IMR-90 (cell line): ENCODE results near the gene CCN2. TPM values are rescaled to one million over a fixed set of nuclear protein-coding genes. Genes with fewer than 3 reads are reported as not detected.

Source experiments
- ATAC-seq: fragments of 200-7000 bp; cut with Tn5 transposase; 2 replicates; pipeline ENCODE4 v1.9.1; 2020; ENCODE audit warnings: low read depth, mild to moderate bottlenecking, moderate library complexity
- BruUV-seq: library from RNA; stranded (reverse); fragments of 400-500 nt; replicated peaks from 2 replicates; lab custom pipeline; 2021; lab: Mats Ljungman, UMichigan
- CTCF ChIA-PET: fragments of 300-600 bp; formaldehyde crosslinking; extraction: SDS; loops from one replicate; lab custom pipeline; 2021; ENCODE audit warnings: antibody characterized with exemption; lab: Yijun Ruan, JAX
- POLR2A ChIA-PET: fragments of 300-600 bp; sonication (Branson Sonifier 250); formaldehyde crosslinking; loops from one replicate; lab custom pipeline; 2022; ENCODE audit warnings: antibody characterized with exemption; ENCODE audit not compliant: unreplicated experiment; lab: Charles Lee
- DNase-seq: peaks from one replicate; pipeline ENCODE4 v3.0.0; 2013
- H2AFZ ChIP-seq: replicated peaks from 2 replicates; pipeline ENCODE3; 2013; ENCODE audit warnings: low read length, mild to moderate bottlenecking; ENCODE audit not compliant: poor library complexity
- H2AK5ac ChIP-seq: 2 replicates; pipeline ENCODE4 v1.6.1; 2013; ENCODE audit warnings: low read depth, low read length, inconsistent platforms
- H2AK9ac ChIP-seq: replicated peaks from 2 replicates; pipeline ENCODE3; 2013; ENCODE audit warnings: mild to moderate bottlenecking, low read depth, low read length, moderate library complexity; ENCODE audit not compliant: poor library complexity
- H2BK120ac ChIP-seq: 2 replicates; pipeline ENCODE4 v1.6.1; 2013; ENCODE audit warnings: low read depth, low read length, inconsistent platforms
- H2BK15ac ChIP-seq: 3 replicates; pipeline ENCODE4 v1.6.1; 2013; ENCODE audit warnings: low read depth, low read length, inconsistent platforms
- H2BK20ac ChIP-seq: 2 replicates; pipeline ENCODE4 v1.6.1; 2013; ENCODE audit warnings: low read depth, mild to moderate bottlenecking, inconsistent platforms, low read length, moderate library complexity
- H2BK5ac ChIP-seq: 2 replicates; pipeline ENCODE4 v1.6.1; 2013; ENCODE audit warnings: mild to moderate bottlenecking, low read depth, low read length, inconsistent platforms; ENCODE audit not compliant: poor library complexity, severe bottlenecking
- H3K14ac ChIP-seq: replicated peaks from 2 replicates; pipeline ENCODE4 v1.6.1; 2013; ENCODE audit warnings: low read depth, low read length, inconsistent platforms
- H3K18ac ChIP-seq: 2 replicates; pipeline ENCODE4 v1.6.1; 2013; ENCODE audit warnings: low read depth, low read length, control low read depth
- H3K23ac ChIP-seq: 2 replicates; pipeline ENCODE4 v1.6.1; 2013; ENCODE audit warnings: low read depth, low read length, inconsistent platforms
- H3K27ac ChIP-seq: 2 replicates; pipeline ENCODE4 v1.5.1; 2013; ENCODE audit warnings: mild to moderate bottlenecking, control low read depth, low read length; ENCODE audit not compliant: insufficient read depth
- H3K27me3 ChIP-seq: 2 replicates; pipeline ENCODE4 v1.6.1; 2013; ENCODE audit warnings: low read length; ENCODE audit not compliant: control insufficient read depth, insufficient read depth
- H3K36me3 ChIP-seq: 2 replicates; pipeline ENCODE4 v1.6.1; 2013; ENCODE audit warnings: low read length, mixed read lengths; ENCODE audit not compliant: control insufficient read depth, insufficient read depth
- H3K4ac ChIP-seq: 2 replicates; pipeline ENCODE4 v1.6.1; 2013; ENCODE audit warnings: low read depth, low read length, inconsistent platforms
- H3K4me1 ChIP-seq: 2 replicates; pipeline ENCODE4 v1.6.1; 2013; ENCODE audit warnings: low read length, mixed read lengths; ENCODE audit not compliant: control insufficient read depth, insufficient read depth
- H3K4me2 ChIP-seq: 2 replicates; pipeline ENCODE4 v1.6.1; 2013; ENCODE audit warnings: low read depth, mild to moderate bottlenecking, control low read depth, low read length, moderate library complexity
- H3K4me3 ChIP-seq: 2 replicates; pipeline ENCODE4 v1.5.1; 2013; ENCODE audit warnings: low read depth, mild to moderate bottlenecking, control low read depth, low read length, moderate library complexity; ENCODE audit not compliant: insufficient read depth
- H3K56ac ChIP-seq: 2 replicates; pipeline ENCODE4 v1.6.1; 2013; ENCODE audit warnings: low read length, inconsistent platforms; ENCODE audit not compliant: insufficient read depth; ENCODE audit errors: extremely low read depth
- H3K79me1 ChIP-seq, 2 experiments: 2 replicates each; pipeline ENCODE4 v1.6.1; 2013; ENCODE audit warnings: low read length in 2 of 2, inconsistent platforms in 1 of 2, low read depth in 1 of 2
- H3K9ac ChIP-seq: 2 replicates; pipeline ENCODE4 v1.6.1; 2013; ENCODE audit warnings: low read depth, low read length, control low read depth
- H3K9me1 ChIP-seq: 2 replicates; pipeline ENCODE4 v1.6.1; 2013; ENCODE audit warnings: low read length, inconsistent platforms; ENCODE audit not compliant: insufficient read depth
- H3K9me3 ChIP-seq: 2 replicates; pipeline ENCODE4 v1.6.1; 2013; ENCODE audit warnings: low read length; ENCODE audit not compliant: control insufficient read depth, insufficient read depth
- H4K20me1 ChIP-seq: 2 replicates; pipeline ENCODE4 v1.6.1; 2013; ENCODE audit warnings: low read length, inconsistent platforms; ENCODE audit not compliant: insufficient read depth
- H4K5ac ChIP-seq: 2 replicates; pipeline ENCODE4 v1.6.1; 2013; ENCODE audit warnings: mild to moderate bottlenecking, low read depth, low read length, control low read depth
- H4K8ac ChIP-seq, 2 experiments: 2 replicates each; pipeline ENCODE4 v1.6.1; 2013; ENCODE audit warnings: low read depth in 2 of 2, low read length in 2 of 2, control low read depth in 1 of 2, inconsistent platforms in 1 of 2
- H4K91ac ChIP-seq: 2 replicates; pipeline ENCODE4 v1.6.1; 2013; ENCODE audit warnings: low read depth, low read length, inconsistent platforms; ENCODE audit not compliant: insufficient read depth
- CEBPB ChIP-seq: IDR thresholded peaks from 2 replicates; pipeline ENCODE4 v1.6.1; 2012; ENCODE audit warnings: low read depth, low read length, improper control_type of control experiment
- CHD1 ChIP-seq: IDR thresholded peaks from 2 replicates; pipeline ENCODE4 v1.6.1; 2012; ENCODE audit warnings: low read depth, low read length, improper control_type of control experiment
- CTCF ChIP-seq: conservative IDR thresholded peaks from 2 replicates; pipeline ENCODE4 v1.5.1; 2012; ENCODE audit warnings: mild to moderate bottlenecking, low read depth, low read length, improper control_type of control experiment
- ELK1 ChIP-seq: fragments of 150-350 bp; IDR thresholded peaks from 2 replicates; pipeline ENCODE4 v1.6.1; 2016; ENCODE audit warnings: low read depth, mild to moderate bottlenecking, low read length, moderate library complexity, borderline replicate concordance
- FOS ChIP-seq: fragments of 150-350 bp; IDR thresholded peaks from 2 replicates; pipeline ENCODE4 v1.6.1; 2016; ENCODE audit warnings: low read depth, low read length
- MAZ ChIP-seq: IDR thresholded peaks from 2 replicates; pipeline ENCODE4 v1.6.1; 2012; ENCODE audit warnings: low read depth, mild to moderate bottlenecking, low read length, improper control_type of control experiment, moderate library complexity, borderline replicate concordance
- MXI1 ChIP-seq: IDR thresholded peaks from 2 replicates; pipeline ENCODE4 v1.6.1; 2012; ENCODE audit warnings: low read depth, mild to moderate bottlenecking, low read length, moderate library complexity, borderline replicate concordance
- NFE2L2 ChIP-seq: fragments of 150-350 bp; IDR thresholded peaks from 2 replicates; pipeline ENCODE4 v1.6.1; 2016; ENCODE audit warnings: low read depth, mild to moderate bottlenecking, low read length
- RAD21 ChIP-seq: IDR thresholded peaks from 2 replicates; pipeline ENCODE4 v1.6.1; 2012; ENCODE audit warnings: low read length, improper control_type of control experiment
- RCOR1 ChIP-seq: IDR thresholded peaks from 2 replicates; pipeline ENCODE4 v1.6.1; 2012; ENCODE audit warnings: mild to moderate bottlenecking, low read length, improper control_type of control experiment; ENCODE audit not compliant: insufficient replicate concordance
- RFX5 ChIP-seq: IDR thresholded peaks from 2 replicates; pipeline ENCODE4 v1.8.0; 2012; ENCODE audit warnings: low read depth, mild to moderate bottlenecking, low read length, moderate library complexity
- SMC3 ChIP-seq: fragments of 150-350 bp; IDR thresholded peaks from 2 replicates; pipeline ENCODE4 v1.6.1; 2016; ENCODE audit warnings: low read depth, mild to moderate bottlenecking, antibody characterized with exemption, low read length, moderate library complexity
- USF2 ChIP-seq: fragments of 150-350 bp; IDR thresholded peaks from 2 replicates; pipeline ENCODE4 v1.6.1; 2017; ENCODE audit warnings: mild to moderate bottlenecking, antibody characterized with exemption, low read length, low read depth
- WGBS, 2 experiments: methylation state at CpG; one replicate each; pipeline versions ENCODE4 v1.1.5 to v1.1.7; 2013; ENCODE audit warnings: missing lambda C conversion rate in 2 of 2; ENCODE audit not compliant: insufficient read length in 1 of 2; ENCODE audit errors: extremely low coverage in 2 of 2; 5-methylcytosine and 5-hydroxymethylcytosine counted together
- dilution Hi-C: fragments of 300-500 bp; cut with HindIII; formaldehyde crosslinking; loops from one replicate; pipeline ENCODE4 v1.14.3; 2018; ENCODE audit warnings: low sequenced_read_pairs; ENCODE audit not compliant: unreplicated experiment
- in situ Hi-C: fragments of 300-500 bp; cut with MboI; formaldehyde crosslinking; loops from 3 replicates; pipeline ENCODE4 v1.14.3; 2019; ENCODE audit warnings: low sequenced_read_pairs, inconsistent platforms, mixed read lengths
- intact Hi-C: fragments of 100-400 bp; cut with micrococcal nuclease; formaldehyde crosslinking; loops from 2 replicates; pipeline ENCODE4 v1.10.0; 2022
- polyA plus RNA-seq, 3 experiments: library from polyadenylated mRNA; depleted of rRNA; stranded (reverse); fragments of >200 nt; gene quantifications; 2 replicates each; pipeline ENCODE4 v1.2.3, GENCODE V29; 2012; ENCODE audit warnings: low replicate concordance in 1 of 3
- total RNA-seq: library from RNA; depleted of rRNA; stranded (reverse); fragments of >200 nt; gene quantifications from 2 replicates; pipeline ENCODE4 v1.2.3, GENCODE V29; 2012

Gene CCN2
- total and polyA plus RNA-seq, 2 of the 4 experiments (the other 2 are of a cell fraction), result 148 to 1,205 TPM

GRCh38 chr6:131924881-131925474, 26.2 kb downstream of the CCN2 start:
- Histone ChIP-seq H2BK120ac (no peak overlapping the region; the same call in 1 of the 2 replicates), H3K4me3 (no peak overlapping the region), H3K4me1 (no peaks in the 10 kb centered on the region), H3K9me1 (0 out of 2 replicates have a peak, but pooled peaks cover 2% of the 10 kb centered on the region), H3K4ac (no peak overlapping the region), H3K56ac (no peak overlapping the region), H3K9me3 (peaks cover 3% of the 10 kb centered on the region; the same call in 1 of the 2 replicates), H3K27ac (no peak overlapping the region), H4K5ac (no peak overlapping the region), H2BK20ac (no peak overlapping the region), H4K91ac (no peak overlapping the region), H3K27me3 (no peaks in the 10 kb centered on the region), H4K20me1 (no peaks in the 10 kb centered on the region), H3K4me2 (no peak overlapping the region), H2AK5ac (no peak overlapping the region), H3K23ac (no peak overlapping the region), H3K18ac (no peak overlapping the region), H2AFZ (no peak overlapping the region), H3K79me1 (no peaks in the 10 kb centered on the region), H2BK15ac (no peak overlapping the region), H3K36me3 (no peaks in the 10 kb centered on the region), H4K8ac (no peak overlapping the region), H2AK9ac (no peak overlapping the region), H3K9ac (no peak overlapping the region; the same call in 1 of the 2 replicates), H2BK5ac (no peak overlapping the region), H3K14ac (no peak overlapping the region)
- in situ Hi-C loops (loop anchor here (10.0 kb wide), 1 partner anchor 350 kb away; no protein-coding TSS in a partner anchor), dilution Hi-C loops (no loop called here), intact Hi-C loops (loop anchor here (1.0 to 2.0 kb wide), 5 partner anchors 236 to 373 kb away; no protein-coding TSS in a partner anchor)
- BruUV-seq, result no TSS peak
- DNase-seq (peak; percentile 66), ATAC-seq (peak; percentile 79)
- TF ChIP-seq RAD21, result peak; percentile 88
- TF ChIP-seq USF2, result no peak
- no peak for TF ChIP-seq NFE2L2
- TF ChIP-seq SMC3, result peak; percentile 89
- TF ChIP-seq CHD1, result no peak
- TF ChIP-seq FOS, result no peak
- no peak for TF ChIP-seq ELK1
- TF ChIP-seq MAZ, result no peak
- peak; percentile 73 for TF ChIP-seq CTCF
- no peak for TF ChIP-seq RCOR1
- TF ChIP-seq RFX5, result no peak
- no peak for TF ChIP-seq MXI1
- TF ChIP-seq CEBPB, result 0 out of 2 replicates have a peak, but pooled peaks have one; percentile 21
- no CpG with 5 or more reads among the region's 4 CpGs for WGBS, 2 experiments
- ChIA-PET POLR2A (no interaction called here), CTCF (interaction anchor here (0.6 to 2.5 kb wide), 20 partner anchors 10 to 366 kb away, joined by 3 to 11 read pairs (median 4); no protein-coding TSS in a partner anchor)
